ENCODE measurements around the gene LDHB.

DNA sequence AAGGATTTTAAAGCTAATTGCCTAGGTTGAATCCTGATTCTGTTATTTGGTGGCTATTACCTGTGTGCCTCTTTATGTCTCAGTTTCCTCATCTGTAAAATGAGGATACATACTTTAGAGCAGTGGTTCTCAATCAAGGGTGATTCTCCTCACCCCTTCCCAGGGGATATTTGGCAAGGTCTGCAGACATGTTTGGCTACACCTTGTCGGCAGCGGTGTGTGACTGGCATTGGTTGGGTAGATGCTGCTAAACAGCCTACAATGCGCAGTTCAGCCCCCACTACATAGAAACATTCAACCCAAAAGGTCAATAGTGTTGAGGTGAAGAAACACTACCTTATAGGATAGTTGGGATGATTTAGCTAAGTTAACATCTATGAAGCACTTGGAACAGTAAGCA lies 23.4 kb downstream of the LDHB start:
- TF ChIP-seq CTCF (IDR thresholded peaks at IDR 0.05; ENCODE audit: insufficient read depth, low read depth, low read length) (no peak), EZH2 (IDR thresholded peaks at IDR 0.05; ENCODE audit: insufficient read depth, low read length) (no peak)

Data from astrocyte (in vitro differentiated cells and primary cell).